Ovary (tissue), 9 donors: ENCODE measurements around the gene BICC1. TPM values are rescaled to one million over a fixed set of nuclear protein-coding genes. Genes with fewer than 3 reads are reported as not detected.
A peak's percentile ranks its signal among the peaks of the same experiment; 100 is the strongest.

Experiments used
- DNase-seq, 5 donors: peaks; one replicate each; pipeline ENCODE4 v3.0.0-alpha.2; 2019 to 2020
- H3K27ac ChIP-seq, 2 donors: fragments of 200-600 bp; one replicate each; pipeline versions ENCODE4 v1.5.1 to v1.8.0; 2019 to 2022
- H3K27me3 ChIP-seq: fragments of 200-600 bp; one replicate; pipeline ENCODE4 v1.8.0; 2022
- H3K36me3 ChIP-seq: fragments of 200-600 bp; sonication (generic); one replicate; pipeline ENCODE4 v1.5.1; 2019
- H3K4me1 ChIP-seq: one replicate; pipeline ENCODE4 v1.8.1; 2013; ENCODE audit warnings: mild to moderate bottlenecking, moderate library complexity; ENCODE audit not compliant: insufficient read depth
- H3K4me3 ChIP-seq: fragments of 200-600 bp; sonication (generic); one replicate; pipeline ENCODE4 v1.5.1; 2017
- H3K9me3 ChIP-seq, 2 donors: fragments of 200-600 bp in 1 of 2; sonication (generic) in 1 of 2; one replicate each; pipeline versions ENCODE4 v1.5.1 to v1.8.1; 2013 to 2019; ENCODE audit warnings: mild to moderate bottlenecking in 1 of 2, moderate library complexity in 1 of 2
- CTCF ChIP-seq, 3 donors: fragments of 450-650 bp in 2 of 3; fragments of 200-600 bp in 1 of 3; IDR thresholded peaks; one replicate each; pipeline versions ENCODE4 v1.5.1 to v1.8.0; 2016 to 2022; ENCODE audit warnings: antibody characterized with exemption in 3 of 3, mild to moderate bottlenecking in 1 of 3
- EP300 ChIP-seq: sonication (generic); formaldehyde crosslinking; IDR thresholded peaks from one replicate; pipeline ENCODE4 v1.6.1; 2017; ENCODE audit warnings: antibody characterized with exemption
- POLR2A ChIP-seq: fragments of 450-650 bp; IDR thresholded peaks from one replicate; pipeline ENCODE4 v1.6.1; 2017; ENCODE audit warnings: antibody characterized with exemption, mild to moderate bottlenecking, moderate library complexity
- WGBS, 3 donors: extraction: QIAGEN DNeasy Blood & Tissue Kit in 1 of 3; methylation state at CpG; one replicate each; pipeline versions ENCODE4 v1.1.5 to v1.1.7; 2013 to 2017; 5-methylcytosine and 5-hydroxymethylcytosine counted together
- intact Hi-C, 4 donors: fragments of 100-400 bp; cut with DNase I; formaldehyde crosslinking; loops; one replicate each; pipeline versions ENCODE4 v1.11.0 to v1.15.1; 2022 to 2023
- polyA plus RNA-seq, 2 donors: library from polyadenylated mRNA; stranded (reverse); fragments of 200-250 nt in 1 of 2; fragments of 350-450 nt in 1 of 2; fragmentation: Illumina TruSeq in 1 of 2; extraction: RNeasy Lipid Tissue Mini Kit (QIAGEN cat#74804) in 1 of 2; gene quantifications; one replicate each; pipeline ENCODE4 v1.2.3, GENCODE V29; 2013 to 2014
- total RNA-seq, 7 donors: library from RNA; depleted of rRNA in 2 of 7; stranded (reverse); fragments of >200 nt in 2 of 7; fragmentation: NEBNext Ultra II Directional in 3 of 7; extraction: Animal tissue kit (Norgen Biotek cat#: 25700) in 3 of 7; gene quantifications; one replicate each; pipeline versions ENCODE4 v1.1.0 to v1.2.4, GENCODE V29; 2016 to 2023
- donor health status: DM: no; HTN: no; CAD: no; lungs with moderate emphysema.
- donor health status: DM: no; HTN: no; CAD: no.
- donor health status: Bipolar disorder and iron deficiency.
- donor health status: DM: yes; HTN: yes; CAD: no.
- donor health status: DM: no; HTN: no; CAD: no.
- donor health status: DM: yes; HTN: yes; CAD: no.

The BICC1 gene
- total and polyA plus RNA-seq, 9 donors, result 13.6 to 43.4 (median 23.5) TPM

GRCh38 chr10:58647376-58648112, 134.9 kb downstream of the BICC1 start:
- Histone ChIP-seq H3K4me1 (peaks cover 6% of the 10 kb centered on the region), H3K36me3 (no peaks in the 10 kb centered on the region), H3K4me3 (no peak overlapping the region), H3K27me3 (no peaks in the 10 kb centered on the region), H3K9me3 (no peaks in the 10 kb centered on the region), H3K27ac (no peak overlapping the region)
- WGBS, 3 donors, result 49 to 60% (median 52%) methylated on average over 4 of the region's 4 CpGs
- intact Hi-C loops, result loop anchor here in 2 of 4 donors (10.0 kb wide), 1 partner anchor 233 kb away; no protein-coding TSS in a partner anchor
- no peak for DNase-seq
- TF ChIP-seq CTCF (IDR thresholded peaks at IDR 0.05) (no peak), EP300 (no peak), POLR2A (no peak)

GRCh38 chr10:58648131-58648530, 135.5 kb downstream of the BICC1 start:
- Histone ChIP-seq H3K27me3 (no peaks in the 10 kb centered on the region), H3K4me3 (no peak overlapping the region), H3K36me3 (no peaks in the 10 kb centered on the region), H3K9me3 (no peaks in the 10 kb centered on the region), H3K27ac (no peak overlapping the region), H3K4me1 (peaks cover 8% of the 10 kb centered on the region)
- WGBS, 3 donors, result 55 to 61% (median 55%) methylated on average over 3 of the region's 3 CpGs
- no peak for TF ChIP-seq EP300
- TF ChIP-seq POLR2A, result no peak
- TF ChIP-seq CTCF (IDR thresholded peaks at IDR 0.05), result no peak
- no peak for DNase-seq
- intact Hi-C loops, result loop anchor here in 2 of 4 donors (10.0 kb wide), 1 partner anchor 233 kb away; no protein-coding TSS in a partner anchor

- TF ChIP-seq EP300, result no peak
- no peak for TF ChIP-seq POLR2A
- TF ChIP-seq CTCF (IDR thresholded peaks at IDR 0.05), result no peak
- peak in 3 of 5 donors; percentile 22 to 40 (median 31) for DNase-seq
- Histone ChIP-seq H3K27me3 (no peaks in the 10 kb centered on the region), H3K36me3 (no peaks in the 10 kb centered on the region), H3K9me3 (no peaks in the 10 kb centered on the region), H3K27ac (no peak overlapping the region), H3K4me1 (peaks cover 8% of the 10 kb centered on the region), H3K4me3 (no peak overlapping the region)
- 7 to 27% (median 11%) methylated on average over 5 of the region's 5 CpGs for WGBS, 3 donors
- intact Hi-C loops, result no loop called here
Measured at GRCh38 chr10:58651040-58651439, 138.4 kb downstream of the BICC1 start.

DNA sequence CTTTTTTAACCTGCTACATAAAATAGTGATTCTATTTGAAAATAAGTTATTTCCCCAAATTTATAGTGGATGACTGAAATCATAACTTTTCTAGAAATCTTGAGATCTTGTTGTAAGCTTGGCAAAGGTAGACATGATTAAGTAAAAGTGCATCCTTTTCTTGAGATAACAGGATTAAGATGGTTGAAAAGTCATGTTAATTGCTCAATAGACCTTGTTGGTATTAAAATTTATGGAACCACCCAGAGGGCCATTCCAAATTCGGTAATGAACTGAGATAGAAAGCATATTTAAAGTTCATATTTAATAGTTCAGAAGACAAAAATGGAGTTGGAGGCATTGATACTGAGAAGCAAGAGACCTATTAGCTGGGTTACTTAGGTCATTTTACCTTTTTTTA, 139.1 kb downstream of the BICC1 start:
- no peak for TF ChIP-seq CTCF (IDR thresholded peaks at IDR 0.05)
- Histone ChIP-seq H3K4me1 (peaks cover 8% of the 10 kb centered on the region), H3K36me3 (no peaks in the 10 kb centered on the region), H3K27me3 (no peaks in the 10 kb centered on the region), H3K4me3 (no peak overlapping the region), H3K9me3 (no peaks in the 10 kb centered on the region), H3K27ac (no peak overlapping the region)
- intact Hi-C loops, result no loop called here
- WGBS, 3 donors, result 46 to 65% (median 48%) methylated on average over 1 of the region's 1 CpG
- DNase-seq, result no peak
